Measurements from ENCODE around the gene RAD51B. TPM values are rescaled to one million over a fixed set of nuclear protein-coding genes. Genes with fewer than 3 reads are reported as not detected.

The RAD51B gene
- total RNA-seq, 3 donors from 2014 or later: 10.6 to 77.6 (median 33.8) TPM

GRCh38 chr14:68669111-68669511, 849.5 kb downstream of the RAD51B start:
- intact Hi-C loops (cut with DNase I; ENCODE audit: low total_unique reads): no loop called here

GRCh38 chr14:68669603-68670358, 850.2 kb downstream of the RAD51B start:
- H3K4me3 ChIP-seq: no peak overlapping the region
- DNase-seq (ENCODE audit: low spot score in 2 of 2): no peak
- TF ChIP-seq POLR2A (IDR thresholded peaks at IDR 0.05) (no peak), POLR2AphosphoS5 (IDR thresholded peaks at IDR 0.05) (no peak)
- TF ChIP-seq, protein P1, sequence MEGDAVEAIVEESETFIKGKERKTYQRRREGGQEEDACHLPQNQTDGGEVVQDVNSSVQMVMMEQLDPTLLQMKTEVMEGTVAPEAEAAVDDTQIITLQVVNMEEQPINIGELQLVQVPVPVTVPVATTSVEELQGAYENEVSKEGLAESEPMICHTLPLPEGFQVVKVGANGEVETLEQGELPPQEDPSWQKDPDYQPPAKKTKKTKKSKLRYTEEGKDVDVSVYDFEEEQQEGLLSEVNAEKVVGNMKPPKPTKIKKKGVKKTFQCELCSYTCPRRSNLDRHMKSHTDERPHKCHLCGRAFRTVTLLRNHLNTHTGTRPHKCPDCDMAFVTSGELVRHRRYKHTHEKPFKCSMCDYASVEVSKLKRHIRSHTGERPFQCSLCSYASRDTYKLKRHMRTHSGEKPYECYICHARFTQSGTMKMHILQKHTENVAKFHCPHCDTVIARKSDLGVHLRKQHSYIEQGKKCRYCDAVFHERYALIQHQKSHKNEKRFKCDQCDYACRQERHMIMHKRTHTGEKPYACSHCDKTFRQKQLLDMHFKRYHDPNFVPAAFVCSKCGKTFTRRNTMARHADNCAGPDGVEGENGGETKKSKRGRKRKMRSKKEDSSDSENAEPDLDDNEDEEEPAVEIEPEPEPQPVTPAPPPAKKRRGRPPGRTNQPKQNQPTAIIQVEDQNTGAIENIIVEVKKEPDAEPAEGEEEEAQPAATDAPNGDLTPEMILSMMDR (IDR thresholded peaks at IDR 0.05): no peak
- H3K36me3 ChIP-seq: no peaks in the 10 kb centered on the region
- peaks cover 5 to 38% of the 10 kb centered on the region in 2 donors for H3K4me1 ChIP-seq
- H3K27ac ChIP-seq: peak overlapping the region; percentile 79 to 89
- intact Hi-C loops (cut with DNase I; ENCODE audit: low total_unique reads): no loop called here
- H3K9me3 ChIP-seq: no peaks in the 10 kb centered on the region
- H3K27me3 ChIP-seq: no peaks in the 10 kb centered on the region

More at GRCh38 chr14:68669111-68669511, 849.5 kb downstream of the RAD51B start:
- Histone ChIP-seq H3K27ac (peak overlapping the region; percentile 79 to 89), H3K4me1 (peaks cover 5 to 38% of the 10 kb centered on the region in 2 donors), H3K4me3 (no peak overlapping the region), H3K36me3 (no peaks in the 10 kb centered on the region), H3K27me3 (no peaks in the 10 kb centered on the region), H3K9me3 (no peaks in the 10 kb centered on the region)
- TF ChIP-seq POLR2A (IDR thresholded peaks at IDR 0.05) (no peak), POLR2AphosphoS5 (IDR thresholded peaks at IDR 0.05) (peak; percentile 24 to 47 (median 29))
- DNase-seq (ENCODE audit: low spot score in 2 of 2): peak; percentile 48 to 69

- TF ChIP-seq POLR2AphosphoS5 (IDR thresholded peaks at IDR 0.05): no peak
- TF ChIP-seq POLR2A (IDR thresholded peaks at IDR 0.05): no peak
- TF ChIP-seq, protein P1 (IDR thresholded peaks at IDR 0.05): no peak
- Histone ChIP-seq H3K27me3 (no peaks in the 10 kb centered on the region), H3K9me3 (no peaks in the 10 kb centered on the region), H3K36me3 (no peaks in the 10 kb centered on the region), H3K27ac (peak overlapping the region; percentile 79 to 89), H3K4me1 (peaks cover 5 to 38% of the 10 kb centered on the region in 2 donors), H3K4me3 (no peak overlapping the region)
- intact Hi-C loops (cut with DNase I; ENCODE audit: low total_unique reads): no loop called here
- DNase-seq (ENCODE audit: low spot score in 2 of 2): no peak
Observed at GRCh38 chr14:68670359-68670715, 850.8 kb downstream of the RAD51B start.

GRCh38 chr14:68671909-68672308, 852.3 kb downstream of the RAD51B start:
- intact Hi-C loops (cut with DNase I; ENCODE audit: low total_unique reads): no loop called here
- Histone ChIP-seq H3K9me3 (no peaks in the 10 kb centered on the region), H3K27ac (peak overlapping the region; percentile 79 to 89), H3K4me3 (no peak overlapping the region), H3K27me3 (no peaks in the 10 kb centered on the region), H3K4me1 (peaks cover 5 to 23% of the 10 kb centered on the region in 2 donors), H3K36me3 (no peaks in the 10 kb centered on the region)
- TF ChIP-seq, protein P1 (IDR thresholded peaks at IDR 0.05): no peak
- TF ChIP-seq POLR2AphosphoS5 (IDR thresholded peaks at IDR 0.05): peak in 1 of 3 donors; percentile 62
- no peak for DNase-seq (ENCODE audit: low spot score in 2 of 2)

DNA sequence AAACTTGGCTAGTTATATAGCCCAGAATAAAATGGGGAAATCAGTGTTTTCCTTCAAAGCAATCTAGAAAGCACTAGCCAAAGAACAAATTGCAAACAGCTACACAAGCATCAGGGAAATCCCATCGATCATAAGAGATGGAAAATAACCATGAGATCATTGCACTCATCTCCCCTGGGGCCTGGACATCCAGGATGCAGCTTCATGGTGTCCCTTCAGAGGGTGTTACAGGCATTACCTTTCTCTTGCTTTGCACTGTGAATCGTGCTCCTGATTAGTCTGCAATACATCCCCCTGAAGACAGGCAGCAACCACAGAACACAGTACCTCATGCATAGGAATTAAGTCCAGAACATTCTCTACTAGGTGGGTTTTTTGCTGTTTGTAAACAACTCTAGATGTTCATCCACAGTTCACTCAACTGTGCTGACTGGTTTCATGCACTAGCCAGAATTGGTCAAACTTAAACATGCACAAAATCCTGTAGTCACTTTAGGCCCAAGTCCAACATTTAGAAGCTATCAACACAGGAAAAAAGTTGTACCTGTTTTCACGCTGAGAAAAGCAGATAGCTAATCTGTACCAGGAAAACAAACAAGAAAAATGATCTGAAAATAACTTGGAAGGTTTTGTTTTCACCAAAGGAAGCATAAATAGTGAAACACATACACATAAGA, 853.2 kb downstream of the RAD51B start:
- H3K36me3 ChIP-seq: no peaks in the 10 kb centered on the region
- H3K27me3 ChIP-seq: no peaks in the 10 kb centered on the region
- H3K9me3 ChIP-seq: no peaks in the 10 kb centered on the region
- peaks cover 5 to 23% of the 10 kb centered on the region in 2 donors for H3K4me1 ChIP-seq
- H3K4me3 ChIP-seq: no peak overlapping the region
- intact Hi-C loops (cut with DNase I; ENCODE audit: low total_unique reads): no loop called here
- DNase-seq (ENCODE audit: low spot score in 2 of 2): no peak
- H3K27ac ChIP-seq: peak overlapping the region; percentile 79 to 89
- no peak for TF ChIP-seq POLR2AphosphoS5 (IDR thresholded peaks at IDR 0.05)
- TF ChIP-seq, protein P1 (IDR thresholded peaks at IDR 0.05): peak in 1 of 3 donors; percentile 16
- no peak for TF ChIP-seq POLR2A (IDR thresholded peaks at IDR 0.05)
